Retina (tissue), 1 donor: ENCODE results near the gene CDKN2B.
A peak's percentile ranks its signal among the peaks of the same experiment; 100 is the strongest.

ENCODE experiments used
- DNase-seq: peaks from one replicate; pipeline ENCODE4 v3.0.0-alpha.2; 2016

CDKN2B gene

GRCh38 chr9:22033012-22033630 lies 24.0 kb upstream of the CDKN2B start:
- DNase-seq, result no peak

- DNase-seq, result no peak
These were observed 22.7 kb upstream of the CDKN2B start for GRCh38 chr9:22031655-22032411.

- DNase-seq, result no peak
These were observed 21.0 kb upstream of the CDKN2B start for GRCh38 chr9:22030101-22030598.

- no peak for DNase-seq
These were observed 20.1 kb upstream of the CDKN2B start for GRCh38 chr9:22029231-22029630.

- no peak for DNase-seq
These were observed 19.3 kb upstream of the CDKN2B start for GRCh38 chr9:22028394-22028793.

- no peak for DNase-seq
These were observed 17.6 kb upstream of the CDKN2B start for GRCh38 chr9:22026696-22027095.

GRCh38 chr9:22022396-22022795 lies 13.3 kb upstream of the CDKN2B start:
- no peak for DNase-seq

- peak; percentile 54 for DNase-seq
These were observed 1.9 kb upstream of the CDKN2B start for GRCh38 chr9:22010866-22011625.

GRCh38 chr9:22009506-22009867 lies 382 bp upstream of the CDKN2B start:
- no peak for DNase-seq

GRCh38 chr9:22008384-22008716 lies 755 bp downstream of the CDKN2B start:
- DNase-seq, result no peak

- peak; percentile 75 for DNase-seq
These were observed 3.2 kb downstream of the CDKN2B start for GRCh38 chr9:22005702-22006606.

- DNase-seq, result peak; percentile 79
These were observed 3.9 kb downstream of the CDKN2B start for GRCh38 chr9:22005021-22005701.

- no peak for DNase-seq
These were observed 7.1 kb downstream of the CDKN2B start for GRCh38 chr9:22002038-22002437.

GRCh38 chr9:21998026-21998425 lies 11.1 kb downstream of the CDKN2B start:
- DNase-seq, result no peak

GRCh38 chr9:21997480-21997879 lies 11.6 kb downstream of the CDKN2B start:
- no peak for DNase-seq

- no peak for DNase-seq
These were observed 12.2 kb downstream of the CDKN2B start for GRCh38 chr9:21996858-21997257.

GRCh38 chr9:21996438-21996837 lies 12.7 kb downstream of the CDKN2B start:
- no peak for DNase-seq

GRCh38 chr9:21995666-21996398 lies 13.3 kb downstream of the CDKN2B start:
- peak; percentile 85 for DNase-seq

- DNase-seq, result peak; percentile 88
These were observed 14.0 kb downstream of the CDKN2B start for GRCh38 chr9:21995006-21995665.

- no peak for DNase-seq
These were observed 14.5 kb downstream of the CDKN2B start, which contains the start of gene CDKN2B-AS1 for GRCh38 chr9:21994556-21995005. Gene CDKN2B-AS1 (plus strand): TSS chr9:21994791.
